ENCODE measurements around the gene MBNL2. TPM values are rescaled to one million over a fixed set of nuclear protein-coding genes. Genes with fewer than 3 reads are reported as not detected.

Gene MBNL2
- total RNA-seq, 1 donor, result 69.8 TPM

GRCh38 chr13:97373787-97374186, 151.7 kb downstream of the MBNL2 start:
- Histone ChIP-seq H3K27me3 (ENCODE audit: insufficient read depth, low read length) (no peaks in the 10 kb centered on the region), H3K27ac (ENCODE audit: low read depth, low read length) (no peak overlapping the region), H3K36me3 (ENCODE audit: insufficient read depth, low read length) (peaks cover 28% of the 10 kb centered on the region), H3K4me3 (ENCODE audit: insufficient read depth, low read length) (no peak overlapping the region), H3K79me2 (ENCODE audit: insufficient read depth, low read length) (no peaks in the 10 kb centered on the region), H4K20me1 (ENCODE audit: insufficient read depth, low read length) (peaks cover 6% of the 10 kb centered on the region), H2AFZ (ENCODE audit: low read length) (no peak overlapping the region), H3K9me3 (ENCODE audit: low read depth, low read length) (no peaks in the 10 kb centered on the region), H3K4me2 (ENCODE audit: insufficient read depth, low read length) (no peak overlapping the region), H3K4me1 (ENCODE audit: insufficient read depth, low read length) (peaks cover 2% of the 10 kb centered on the region)
- TF ChIP-seq CTCF (IDR thresholded peaks at IDR 0.05; ENCODE audit: extremely low read depth, low read depth, low read length), result no peak
- DNase-seq (ENCODE audit: insufficient read length, low spot score, missing footprints), result no peak

GRCh38 chr13:97376981-97377380, 154.8 kb downstream of the MBNL2 start:
- H3K9me3 ChIP-seq (ENCODE audit: low read depth, low read length), result no peaks in the 10 kb centered on the region
- TF ChIP-seq CTCF (IDR thresholded peaks at IDR 0.05; ENCODE audit: extremely low read depth, low read depth, low read length), result no peak
- no peaks in the 10 kb centered on the region for H3K79me2 ChIP-seq (ENCODE audit: insufficient read depth, low read length)
- H3K36me3 ChIP-seq (ENCODE audit: insufficient read depth, low read length), result peaks cover 23% of the 10 kb centered on the region
- H3K27me3 ChIP-seq (ENCODE audit: insufficient read depth, low read length), result no peaks in the 10 kb centered on the region
- no peak for DNase-seq (ENCODE audit: insufficient read length, low spot score, missing footprints)
- no peak overlapping the region for H3K4me3 ChIP-seq (ENCODE audit: insufficient read depth, low read length)
- H4K20me1 ChIP-seq (ENCODE audit: insufficient read depth, low read length), result peaks cover 6% of the 10 kb centered on the region
- H2AFZ ChIP-seq (ENCODE audit: low read length), result no peak overlapping the region
- H3K27ac ChIP-seq (ENCODE audit: low read depth, low read length), result no peak overlapping the region
- no peaks in the 10 kb centered on the region for H3K4me1 ChIP-seq (ENCODE audit: insufficient read depth, low read length)
- H3K4me2 ChIP-seq (ENCODE audit: insufficient read depth, low read length), result no peak overlapping the region

GRCh38 chr13:97379386-97379785, 157.3 kb downstream of the MBNL2 start:
- Histone ChIP-seq H3K4me1 (ENCODE audit: insufficient read depth, low read length) (no peaks in the 10 kb centered on the region), H3K9me3 (ENCODE audit: low read depth, low read length) (no peaks in the 10 kb centered on the region)

GRCh38 chr13:97380696-97381095, 158.6 kb downstream of the MBNL2 start:
- DNase-seq (ENCODE audit: insufficient read length, low spot score, missing footprints), result no peak
- Histone ChIP-seq H3K9me3 (ENCODE audit: low read depth, low read length) (no peaks in the 10 kb centered on the region), H3K36me3 (ENCODE audit: insufficient read depth, low read length) (peaks cover 10% of the 10 kb centered on the region), H2AFZ (ENCODE audit: low read length) (no peak overlapping the region), H4K20me1 (ENCODE audit: insufficient read depth, low read length) (peaks cover 11% of the 10 kb centered on the region), H3K79me2 (ENCODE audit: insufficient read depth, low read length) (no peaks in the 10 kb centered on the region), H3K27ac (ENCODE audit: low read depth, low read length) (no peak overlapping the region), H3K4me3 (ENCODE audit: insufficient read depth, low read length) (no peak overlapping the region), H3K4me1 (ENCODE audit: insufficient read depth, low read length) (peaks cover 8% of the 10 kb centered on the region), H3K4me2 (ENCODE audit: insufficient read depth, low read length) (no peak overlapping the region), H3K27me3 (ENCODE audit: insufficient read depth, low read length) (no peaks in the 10 kb centered on the region)
- no peak for TF ChIP-seq CTCF (IDR thresholded peaks at IDR 0.05; ENCODE audit: extremely low read depth, low read depth, low read length)

More at GRCh38 chr13:97379386-97379785, 157.3 kb downstream of the MBNL2 start:
- Histone ChIP-seq H3K27me3 (ENCODE audit: insufficient read depth, low read length) (no peaks in the 10 kb centered on the region), H3K36me3 (ENCODE audit: insufficient read depth, low read length) (peaks cover 21% of the 10 kb centered on the region), H3K4me3 (ENCODE audit: insufficient read depth, low read length) (no peak overlapping the region), H2AFZ (ENCODE audit: low read length) (no peak overlapping the region), H4K20me1 (ENCODE audit: insufficient read depth, low read length) (peaks cover 6% of the 10 kb centered on the region), H3K4me2 (ENCODE audit: insufficient read depth, low read length) (no peak overlapping the region), H3K79me2 (ENCODE audit: insufficient read depth, low read length) (no peaks in the 10 kb centered on the region), H3K27ac (ENCODE audit: low read depth, low read length) (no peak overlapping the region)
- no peak for DNase-seq (ENCODE audit: insufficient read length, low spot score, missing footprints)
- TF ChIP-seq CTCF (IDR thresholded peaks at IDR 0.05; ENCODE audit: extremely low read depth, low read depth, low read length), result no peak

Measured in osteoblast (primary cell).